ENCODE measurements around the gene GMDS. TPM values are rescaled to one million over a fixed set of nuclear protein-coding genes. Genes with fewer than 3 reads are reported as not detected.

Gene GMDS
- total RNA-seq, 2 experiments from 2014 or later: 36.6 to 42.8 TPM

GRCh38 chr6:2099870-2100269, 145.5 kb downstream of the GMDS start:
- no peaks in the 10 kb centered on the region for H3K27me3 Mint-ChIP-seq
- intact Hi-C loops (cut with micrococcal nuclease): loop anchor here (5.0 kb wide), 1 partner anchor 498 kb away; no protein-coding TSS in a partner anchor
- no peak overlapping the region for H3K4me3 Mint-ChIP-seq
- ChIA-PET CTCF (no interaction called here), POLR2A (no interaction called here)
- DNase-seq (no peak), ATAC-seq (no peak)
- H3K4me1 Mint-ChIP-seq (ENCODE audit: low read depth): no peaks in the 10 kb centered on the region
- no peak overlapping the region for H3K27ac Mint-ChIP-seq
- no peaks in the 10 kb centered on the region for H3K36me3 Mint-ChIP-seq (ENCODE audit: low read depth)
- TF ChIP-seq, protein P1, sequence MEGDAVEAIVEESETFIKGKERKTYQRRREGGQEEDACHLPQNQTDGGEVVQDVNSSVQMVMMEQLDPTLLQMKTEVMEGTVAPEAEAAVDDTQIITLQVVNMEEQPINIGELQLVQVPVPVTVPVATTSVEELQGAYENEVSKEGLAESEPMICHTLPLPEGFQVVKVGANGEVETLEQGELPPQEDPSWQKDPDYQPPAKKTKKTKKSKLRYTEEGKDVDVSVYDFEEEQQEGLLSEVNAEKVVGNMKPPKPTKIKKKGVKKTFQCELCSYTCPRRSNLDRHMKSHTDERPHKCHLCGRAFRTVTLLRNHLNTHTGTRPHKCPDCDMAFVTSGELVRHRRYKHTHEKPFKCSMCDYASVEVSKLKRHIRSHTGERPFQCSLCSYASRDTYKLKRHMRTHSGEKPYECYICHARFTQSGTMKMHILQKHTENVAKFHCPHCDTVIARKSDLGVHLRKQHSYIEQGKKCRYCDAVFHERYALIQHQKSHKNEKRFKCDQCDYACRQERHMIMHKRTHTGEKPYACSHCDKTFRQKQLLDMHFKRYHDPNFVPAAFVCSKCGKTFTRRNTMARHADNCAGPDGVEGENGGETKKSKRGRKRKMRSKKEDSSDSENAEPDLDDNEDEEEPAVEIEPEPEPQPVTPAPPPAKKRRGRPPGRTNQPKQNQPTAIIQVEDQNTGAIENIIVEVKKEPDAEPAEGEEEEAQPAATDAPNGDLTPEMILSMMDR (IDR thresholded peaks at IDR 0.05): no peak
- no peaks in the 10 kb centered on the region for H3K9me3 Mint-ChIP-seq

- no peak overlapping the region for H3K27ac Mint-ChIP-seq
- H3K36me3 Mint-ChIP-seq (ENCODE audit: low read depth): peaks cover 4% of the 10 kb centered on the region
- intact Hi-C loops (cut with micrococcal nuclease): no loop called here
- no peak overlapping the region for H3K4me3 Mint-ChIP-seq
- ATAC-seq (no peak), DNase-seq (no peak)
- ChIA-PET CTCF (interaction anchor here (1.4 to 1.5 kb wide), 2 partner anchors 11 to 502 kb away, joined by 3 to 4 read pairs; no protein-coding TSS in a partner anchor), POLR2A (no interaction called here)
- no peaks in the 10 kb centered on the region for H3K4me1 Mint-ChIP-seq (ENCODE audit: low read depth)
- no peaks in the 10 kb centered on the region for H3K9me3 Mint-ChIP-seq
- TF ChIP-seq, protein P1 (IDR thresholded peaks at IDR 0.05): no peak
- H3K27me3 Mint-ChIP-seq: no peaks in the 10 kb centered on the region
Observed at GRCh38 chr6:2097464-2097863, 147.9 kb downstream of the GMDS start.

GRCh38 chr6:2094642-2095041, 150.8 kb downstream of the GMDS start:
- Mint-ChIP-seq H3K27ac (no peak overlapping the region), H3K4me3 (no peak overlapping the region), H3K4me1 (ENCODE audit: low read depth) (no peaks in the 10 kb centered on the region), H3K27me3 (no peaks in the 10 kb centered on the region), H3K9me3 (no peaks in the 10 kb centered on the region), H3K36me3 (ENCODE audit: low read depth) (peaks cover 16% of the 10 kb centered on the region)
- POLR2A ChIA-PET: interaction anchor here (0.6 kb wide), 1 partner anchor 9 kb away, joined by 3 read pairs; no protein-coding TSS in a partner anchor
- no peak for ATAC-seq
- DNase-seq: no peak
- intact Hi-C loops (cut with micrococcal nuclease): no loop called here
- CTCF ChIA-PET: interaction anchor here (1.9 kb wide), 1 partner anchor 10 kb away, joined by 8 read pairs; no protein-coding TSS in a partner anchor
- TF ChIP-seq, protein P1 (IDR thresholded peaks at IDR 0.05): no peak

DNA sequence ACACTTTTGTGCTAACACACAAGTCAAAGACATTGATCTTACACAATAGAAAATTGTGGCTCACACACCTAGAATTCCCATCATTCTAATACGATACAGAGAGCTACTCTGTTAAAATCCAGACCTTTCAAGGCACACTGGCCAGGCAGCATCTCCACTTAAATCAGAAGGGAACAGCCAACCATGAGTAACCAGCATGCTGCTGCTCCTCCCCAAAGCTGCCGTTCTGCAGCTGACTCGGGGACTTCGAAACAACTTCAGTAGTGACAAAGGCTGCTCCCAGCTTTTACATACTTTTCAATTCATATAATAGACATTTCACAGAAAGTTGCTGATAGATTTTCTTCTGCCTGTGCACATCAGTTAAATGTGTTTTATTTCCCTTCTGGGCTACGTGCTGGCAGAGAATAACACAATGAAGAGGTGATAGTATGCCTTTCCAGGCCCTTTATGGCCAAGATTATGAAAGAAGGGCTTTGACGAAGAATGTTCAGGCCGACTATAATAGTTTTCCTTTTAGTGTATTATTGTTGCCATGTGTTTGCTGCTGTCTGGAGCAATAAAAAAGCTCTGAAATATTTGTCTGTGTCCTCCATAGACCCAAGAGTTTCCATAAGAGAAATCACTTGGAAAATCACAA, 159.0 kb downstream of the GMDS start:
- TF ChIP-seq, protein P1 (IDR thresholded peaks at IDR 0.05): no peak
- ChIA-PET CTCF (interaction anchor here (1.2 to 1.3 kb wide), 2 partner anchors 12 to 18 kb away, joined by 4 to 6 read pairs; no protein-coding TSS in a partner anchor), POLR2A (no interaction called here)
- Mint-ChIP-seq H3K4me1 (ENCODE audit: low read depth) (peaks cover 17% of the 10 kb centered on the region), H3K9me3 (no peaks in the 10 kb centered on the region), H3K27ac (no peak overlapping the region), H3K27me3 (peaks cover 4% of the 10 kb centered on the region), H3K36me3 (ENCODE audit: low read depth) (peaks cover 16% of the 10 kb centered on the region), H3K4me3 (no peak overlapping the region)
- intact Hi-C loops (cut with micrococcal nuclease): no loop called here
- ATAC-seq (no peak), DNase-seq (no peak)

- Mint-ChIP-seq H3K4me1 (ENCODE audit: low read depth) (peaks cover 23% of the 10 kb centered on the region), H3K9me3 (no peaks in the 10 kb centered on the region), H3K27me3 (peaks cover 4% of the 10 kb centered on the region), H3K36me3 (ENCODE audit: low read depth) (peaks cover 12% of the 10 kb centered on the region), H3K4me3 (no peak overlapping the region), H3K27ac (no peak overlapping the region)
- ATAC-seq: no peak
- ChIA-PET POLR2A (interaction anchor here (0.6 kb wide), 1 partner anchor 9 kb away, joined by 3 read pairs; no protein-coding TSS in a partner anchor), CTCF (interaction anchor here (1.3 kb wide), 1 partner anchor 19 kb away, joined by 6 read pairs; no protein-coding TSS in a partner anchor)
- TF ChIP-seq, protein P1 (IDR thresholded peaks at IDR 0.05): no peak
- intact Hi-C loops (cut with micrococcal nuclease): no loop called here
- DNase-seq: no peak
Observed at GRCh38 chr6:2085657-2086056, 159.7 kb downstream of the GMDS start.
